Brain microvascular endothelial cell (primary cell): ENCODE data around the gene LRP1B.
"Not testable (repeated sequence)": the region's sequence is repeated elsewhere in the genome, so short reads cannot be mapped to it uniquely, and the experiment has no call there.

Experiments used
- DNase-seq: peaks from one replicate; pipeline ENCODE4 v3.0.0-alpha.2; 2020
- H3K27ac ChIP-seq: fragments of 250-450 bp; sonication (Bioruptor Pico); 2 replicates; pipeline ENCODE4 v1.5.1; 2020; ENCODE audit warnings: mild to moderate bottlenecking, moderate library complexity
- H3K27me3 ChIP-seq: fragments of 250-450 bp; sonication (Bioruptor Pico); replicated peaks from 2 replicates; pipeline ENCODE4 v1.5.1; 2020; ENCODE audit warnings: mild to moderate bottlenecking
- H3K36me3 ChIP-seq: fragments of 250-450 bp; sonication (Bioruptor Pico); replicated peaks from 2 replicates; pipeline ENCODE4 v1.5.1; 2020; ENCODE audit warnings: mild to moderate bottlenecking
- H3K4me3 ChIP-seq: 2 replicates; pipeline ENCODE4 v1.5.1; 2011; ENCODE audit warnings: low read depth, mild to moderate bottlenecking, control low read depth, low read length, moderate library complexity
- CTCF ChIP-seq: IDR thresholded peaks from 2 replicates; pipeline ENCODE4 v1.5.1; 2011; ENCODE audit warnings: low read depth, mild to moderate bottlenecking, moderate library complexity, low read length, control low read depth, inconsistent platforms; ENCODE audit errors: missing control alignments
- in situ Hi-C: cut with HindIII; loops from 2 replicates; pipeline ENCODE4 v1.10.0; 2017; ENCODE audit warnings: low sequenced_read_pairs, low pct_ligation_motif_present

LRP1B gene

GRCh38 chr2:140964324-140964723, 1166.5 kb downstream of the LRP1B start:
- DNase-seq, H3K36me3 ChIP-seq, H3K4me3 ChIP-seq, H3K27ac ChIP-seq, in situ Hi-C loops, H3K27me3 ChIP-seq: not testable (repeated sequence)
- TF ChIP-seq CTCF: peak; percentile 30

- no peaks in the 10 kb centered on the region for H3K36me3 ChIP-seq
- in situ Hi-C loops: no loop called here
Observed at GRCh38 chr2:140949932-140950331, 1180.9 kb downstream of the LRP1B start.

GRCh38 chr2:140947236-140947635, 1183.6 kb downstream of the LRP1B start:
- TF ChIP-seq CTCF: no peak
- H3K27ac ChIP-seq: no peak overlapping the region
- H3K27me3 ChIP-seq: no peaks in the 10 kb centered on the region
- DNase-seq: no peak
- H3K36me3 ChIP-seq: no peaks in the 10 kb centered on the region
- in situ Hi-C loops: no loop called here
- no peak overlapping the region for H3K4me3 ChIP-seq

More at GRCh38 chr2:140949932-140950331, 1180.9 kb downstream of the LRP1B start:
- TF ChIP-seq CTCF: no peak
- no peak for DNase-seq
- Histone ChIP-seq H3K4me3 (no peak overlapping the region), H3K27me3 (no peaks in the 10 kb centered on the region), H3K27ac (no peak overlapping the region)

GRCh38 chr2:140943867-140944266, 1186.9 kb downstream of the LRP1B start:
- TF ChIP-seq CTCF: no peak
- no peak overlapping the region for H3K27ac ChIP-seq
- in situ Hi-C loops: no loop called here
- no peaks in the 10 kb centered on the region for H3K27me3 ChIP-seq
- DNase-seq: no peak
- no peaks in the 10 kb centered on the region for H3K36me3 ChIP-seq
- H3K4me3 ChIP-seq: no peak overlapping the region

GRCh38 chr2:140942284-140942683, 1188.5 kb downstream of the LRP1B start:
- no peak for TF ChIP-seq CTCF
- in situ Hi-C loops: no loop called here
- H3K4me3 ChIP-seq: no peak overlapping the region
- no peaks in the 10 kb centered on the region for H3K36me3 ChIP-seq
- no peak for DNase-seq
- no peaks in the 10 kb centered on the region for H3K27me3 ChIP-seq
- H3K27ac ChIP-seq: no peak overlapping the region

GRCh38 chr2:140929849-140930248, 1201.0 kb downstream of the LRP1B start:
- in situ Hi-C loops: no loop called here
- no peaks in the 10 kb centered on the region for H3K27me3 ChIP-seq
- no peaks in the 10 kb centered on the region for H3K36me3 ChIP-seq
- H3K4me3 ChIP-seq: no peak overlapping the region
- no peak for DNase-seq
- TF ChIP-seq CTCF: no peak
- H3K27ac ChIP-seq: no peak overlapping the region
